AG09319 (cell line): ENCODE measurements around the gene SAMD8.
"Not testable (repeated sequence)": the region's sequence is repeated elsewhere in the genome, so short reads cannot be mapped to it uniquely, and the experiment has no call there.

Experiments
- DNase-seq: peaks from one replicate; pipeline ENCODE4 v3.0.0-alpha.2; 2010; ENCODE audit warnings: low read depth; ENCODE audit errors: extremely low read depth
- TF ChIP-seq, protein P1 (sequence below): IDR thresholded peaks from 2 replicates; pipeline ENCODE4 v1.5.1; 2011; ENCODE audit warnings: low read depth, mild to moderate bottlenecking, inconsistent platforms, low read length, moderate library complexity

The SAMD8 gene

DNA sequence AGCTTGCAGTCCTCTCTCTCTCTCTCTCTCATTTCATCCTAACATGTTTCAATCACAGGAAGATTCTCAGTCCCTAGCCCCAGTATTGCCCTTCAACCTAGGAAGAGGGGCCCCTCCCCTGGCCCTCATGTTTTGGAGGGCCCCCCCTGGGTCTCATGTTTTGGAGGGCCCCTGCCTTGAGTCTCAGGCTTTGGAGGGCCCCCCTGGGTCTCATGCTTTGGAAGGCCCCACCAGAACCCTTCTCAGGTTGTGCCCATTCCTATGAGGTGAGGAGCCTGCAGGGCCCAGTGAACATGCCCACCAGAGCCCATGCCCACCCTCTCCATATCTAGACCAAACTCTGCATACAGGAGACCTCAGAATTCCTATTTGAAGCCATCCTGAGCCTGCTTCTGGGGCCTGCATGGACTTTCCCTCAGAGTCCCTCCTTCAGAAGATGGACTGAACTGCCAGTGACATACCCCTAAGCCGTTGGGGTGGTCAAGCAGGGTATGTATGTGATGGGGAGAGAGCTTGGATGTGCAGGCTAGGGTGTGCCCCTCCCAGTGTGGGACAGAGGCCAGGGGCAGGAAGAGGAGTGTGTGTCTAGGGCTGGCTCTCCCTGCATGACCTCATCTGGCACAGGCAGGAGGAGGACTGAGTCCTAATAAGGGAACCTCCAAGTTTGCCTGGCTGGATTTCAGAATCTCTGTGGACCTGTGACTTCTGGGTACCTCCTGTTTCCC lies 91.0 kb downstream of the SAMD8 start:
- DNase-seq: no peak
- TF ChIP-seq, protein P1, sequence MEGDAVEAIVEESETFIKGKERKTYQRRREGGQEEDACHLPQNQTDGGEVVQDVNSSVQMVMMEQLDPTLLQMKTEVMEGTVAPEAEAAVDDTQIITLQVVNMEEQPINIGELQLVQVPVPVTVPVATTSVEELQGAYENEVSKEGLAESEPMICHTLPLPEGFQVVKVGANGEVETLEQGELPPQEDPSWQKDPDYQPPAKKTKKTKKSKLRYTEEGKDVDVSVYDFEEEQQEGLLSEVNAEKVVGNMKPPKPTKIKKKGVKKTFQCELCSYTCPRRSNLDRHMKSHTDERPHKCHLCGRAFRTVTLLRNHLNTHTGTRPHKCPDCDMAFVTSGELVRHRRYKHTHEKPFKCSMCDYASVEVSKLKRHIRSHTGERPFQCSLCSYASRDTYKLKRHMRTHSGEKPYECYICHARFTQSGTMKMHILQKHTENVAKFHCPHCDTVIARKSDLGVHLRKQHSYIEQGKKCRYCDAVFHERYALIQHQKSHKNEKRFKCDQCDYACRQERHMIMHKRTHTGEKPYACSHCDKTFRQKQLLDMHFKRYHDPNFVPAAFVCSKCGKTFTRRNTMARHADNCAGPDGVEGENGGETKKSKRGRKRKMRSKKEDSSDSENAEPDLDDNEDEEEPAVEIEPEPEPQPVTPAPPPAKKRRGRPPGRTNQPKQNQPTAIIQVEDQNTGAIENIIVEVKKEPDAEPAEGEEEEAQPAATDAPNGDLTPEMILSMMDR: no peak

DNA sequence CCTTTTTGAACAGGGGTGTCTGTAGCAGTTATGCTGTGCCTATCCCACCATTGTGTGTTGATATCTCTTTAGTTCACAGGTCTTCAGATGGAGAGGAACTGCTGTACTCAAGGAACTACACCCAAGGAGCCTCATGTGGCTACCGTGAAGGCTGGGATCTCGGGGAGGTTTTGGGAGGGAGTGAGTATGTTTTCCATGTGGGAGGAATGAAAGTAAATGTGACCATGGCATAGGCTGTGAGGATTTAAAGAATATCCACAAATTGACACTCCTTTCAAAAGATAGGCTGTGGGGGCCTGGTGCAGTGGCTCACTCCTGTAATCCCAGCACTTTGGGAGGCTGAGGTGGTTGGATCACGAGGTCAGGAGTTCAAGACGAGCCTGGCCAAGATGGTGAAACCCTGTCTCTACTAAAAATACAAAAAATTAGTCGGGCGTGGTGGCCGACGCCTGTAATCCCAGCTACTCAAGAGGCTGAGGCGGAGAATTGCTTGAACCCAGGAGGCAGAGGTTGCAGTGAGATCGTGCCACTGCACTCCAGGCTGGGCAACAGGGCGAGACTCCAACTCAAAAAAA lies 91.7 kb downstream of the SAMD8 start:
- DNase-seq: not testable (repeated sequence)

DNA sequence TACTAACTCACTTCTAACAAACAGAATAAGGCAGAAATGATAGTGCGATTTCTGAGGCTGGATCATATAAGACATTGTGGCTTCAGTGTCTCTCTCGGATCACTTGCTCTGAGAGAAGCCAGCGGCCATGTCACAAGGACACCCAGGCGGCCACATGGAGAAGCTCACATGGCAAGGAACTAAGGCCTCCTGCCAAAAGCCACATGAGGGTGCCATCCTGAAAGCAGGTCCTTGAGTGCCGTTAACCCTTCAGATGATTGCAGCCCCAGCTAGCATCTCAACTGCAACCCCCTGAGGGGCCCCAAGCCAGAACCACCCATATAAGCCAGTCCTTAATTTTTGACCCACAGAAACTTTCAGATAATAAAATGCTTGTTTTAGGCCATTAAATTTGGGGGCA lies 92.3 kb downstream of the SAMD8 start:
- TF ChIP-seq, protein P1: no peak
- DNase-seq: no peak

DNA sequence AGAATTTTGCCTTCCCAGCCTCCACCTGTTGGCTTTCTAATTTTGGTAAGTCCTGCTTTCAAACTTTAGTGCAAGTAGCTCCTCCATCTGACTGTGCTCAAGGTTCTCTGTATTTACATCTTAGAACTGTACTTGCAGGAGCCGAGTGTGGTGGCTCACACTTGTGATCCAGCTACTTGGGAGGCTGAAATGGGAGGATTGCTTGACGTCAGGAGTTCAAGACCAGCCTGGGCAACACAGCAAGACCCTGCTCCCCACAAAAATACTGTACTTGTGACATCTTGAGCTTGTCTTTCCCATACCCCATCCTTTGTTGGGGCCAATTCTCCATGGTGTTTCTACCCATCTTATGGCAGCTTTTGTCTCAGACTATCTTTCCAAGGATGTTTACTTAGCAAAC lies 94.5 kb downstream of the SAMD8 start:
- DNase-seq: no peak
- TF ChIP-seq, protein P1: no peak

DNA sequence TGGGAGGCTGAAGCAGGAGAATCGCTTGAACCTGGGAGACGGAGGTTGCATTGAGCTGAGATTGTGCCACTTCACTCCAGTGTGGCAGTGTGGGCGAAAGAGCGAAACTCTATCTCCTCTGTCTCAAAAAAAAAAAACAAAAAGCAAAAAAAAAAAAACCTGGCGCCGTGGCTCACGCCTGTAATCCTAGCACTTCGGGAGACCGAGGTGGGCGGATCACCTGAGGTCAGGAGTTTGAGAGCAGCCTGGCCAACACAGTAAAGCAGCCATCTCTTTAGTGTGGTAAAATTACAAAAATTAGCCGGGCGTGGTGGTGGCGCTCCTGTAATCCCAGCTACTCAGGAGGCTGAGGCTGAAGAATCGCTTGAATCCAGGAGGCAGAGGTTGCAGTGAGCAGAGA lies 95.2 kb downstream of the SAMD8 start:
- DNase-seq: not testable (repeated sequence)

DNA sequence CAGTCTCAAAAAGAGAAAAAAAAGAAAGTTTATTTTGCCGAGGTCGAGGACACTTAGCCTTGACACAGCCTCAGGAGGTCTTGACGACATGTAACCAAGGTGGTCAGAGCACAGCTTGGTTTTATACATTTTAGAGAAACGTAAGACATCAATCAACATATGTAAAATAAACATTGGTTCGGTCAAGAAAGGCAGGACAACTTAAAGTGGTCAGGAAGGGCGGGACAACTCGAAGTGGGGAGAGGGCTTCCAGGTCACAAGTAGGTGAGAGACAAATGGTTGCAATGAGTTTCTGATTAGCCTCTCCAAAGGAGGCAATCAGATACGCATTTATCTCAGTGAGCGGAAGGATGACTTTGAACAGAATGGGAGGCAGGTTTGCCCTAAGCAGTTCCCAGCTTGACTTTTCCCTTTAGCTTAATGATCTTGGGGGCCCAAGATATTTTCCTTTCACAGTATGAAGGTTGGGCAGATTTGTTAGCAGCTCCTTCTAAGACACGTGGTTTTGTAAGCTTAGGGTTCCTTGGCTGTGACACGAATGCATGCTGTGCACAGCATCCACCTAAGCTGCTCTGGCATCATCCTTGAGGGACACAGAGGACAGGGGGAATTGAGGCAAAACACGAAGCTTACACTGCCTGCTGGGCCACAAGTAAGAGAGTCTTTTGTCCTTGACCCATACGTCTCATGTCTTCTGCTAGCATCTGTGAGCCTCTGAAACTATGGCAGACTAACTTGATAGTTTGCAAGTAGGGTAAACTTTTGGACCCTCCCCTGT lies 95.8 kb downstream of the SAMD8 start:
- DNase-seq: no peak
- TF ChIP-seq, protein P1: no peak

DNA sequence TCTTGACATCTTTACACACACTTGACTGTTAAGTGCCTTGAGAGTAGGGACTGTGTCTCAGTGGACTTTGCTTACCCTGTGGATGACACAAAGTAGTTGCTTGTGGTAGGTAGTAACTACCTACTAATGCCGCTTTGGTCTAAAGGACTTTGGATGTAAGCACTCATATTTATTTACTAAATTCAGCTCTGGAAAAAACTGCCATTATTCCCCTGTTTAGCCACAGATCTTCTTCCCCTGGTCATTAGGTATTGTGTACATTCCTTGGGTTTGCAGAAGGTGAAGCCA lies 96.3 kb downstream of the SAMD8 start:
- no peak for DNase-seq
- TF ChIP-seq, protein P1: no peak

DNA sequence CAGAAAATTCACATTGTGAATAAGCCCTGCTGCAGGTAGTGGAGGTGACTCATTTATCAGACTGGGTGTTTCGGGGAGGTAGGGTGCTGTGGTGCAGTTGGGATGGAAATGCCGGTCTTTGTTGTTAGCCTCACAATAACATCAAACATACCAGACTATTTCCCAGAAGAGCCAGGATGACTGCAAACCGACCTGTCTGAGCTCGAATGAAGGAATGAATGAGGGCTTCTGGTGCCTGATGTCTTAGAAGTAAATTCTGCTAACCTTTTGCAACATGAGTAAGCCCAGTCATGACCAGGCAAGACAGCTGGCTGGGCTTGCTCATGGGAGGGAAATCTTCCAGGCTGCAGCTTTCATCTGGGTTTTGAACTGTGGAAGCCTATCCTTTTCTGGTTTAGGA lies 96.7 kb downstream of the SAMD8 start:
- DNase-seq: peak; percentile 40
- TF ChIP-seq, protein P1: no peak
